ENCODE data around the gene PKD2L1. TPM values are rescaled to one million over a fixed set of nuclear protein-coding genes. Genes with fewer than 3 reads are reported as not detected.

PKD2L1 gene
- total RNA-seq, 1 donor from 2014 or later = not detected

DNA sequence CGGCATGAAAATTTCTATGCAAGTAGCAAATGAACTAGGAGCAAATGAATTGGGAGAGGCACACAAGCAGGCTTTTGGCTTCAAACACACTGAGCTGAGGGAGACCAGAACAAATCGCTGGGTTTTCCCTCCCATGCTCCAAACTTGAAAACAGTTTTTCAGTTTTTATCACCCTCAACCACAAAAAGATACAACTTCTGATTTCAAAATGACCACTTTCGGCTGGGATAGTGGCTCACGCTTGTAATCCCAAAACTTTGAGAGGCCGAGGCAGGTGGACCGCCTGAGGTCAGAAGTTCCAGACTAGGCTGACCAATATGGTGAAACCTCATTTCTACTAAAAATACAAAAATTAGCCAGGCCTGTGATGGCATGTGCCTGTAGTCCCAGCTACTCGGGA is 91.6 kb downstream of the PKD2L1 start:
- Histone ChIP-seq H3K79me2 (ENCODE audit: insufficient read depth, low read length) (no peaks in the 10 kb centered on the region), H3K4me1 (ENCODE audit: insufficient read depth, low read length) (no peaks in the 10 kb centered on the region), H3K4me2 (ENCODE audit: low read length) (no peak overlapping the region), H3K36me3 (ENCODE audit: insufficient read depth, low read length) (peaks cover 28% of the 10 kb centered on the region), H3K4me3 (ENCODE audit: insufficient read depth, low read depth, low read length) (no peak overlapping the region), H2AFZ (ENCODE audit: low read depth, low read length) (no peak overlapping the region), H4K20me1 (ENCODE audit: insufficient read depth, low read length) (no peaks in the 10 kb centered on the region), H3K9me3 (ENCODE audit: insufficient read depth, low read depth, low read length) (no peaks in the 10 kb centered on the region), H3K9ac (ENCODE audit: low read length) (no peak overlapping the region), H3K27ac (ENCODE audit: low read depth, low read length) (no peak overlapping the region), H3K27me3 (ENCODE audit: insufficient read depth, low read length) (no peaks in the 10 kb centered on the region)
- TF ChIP-seq, protein P1, sequence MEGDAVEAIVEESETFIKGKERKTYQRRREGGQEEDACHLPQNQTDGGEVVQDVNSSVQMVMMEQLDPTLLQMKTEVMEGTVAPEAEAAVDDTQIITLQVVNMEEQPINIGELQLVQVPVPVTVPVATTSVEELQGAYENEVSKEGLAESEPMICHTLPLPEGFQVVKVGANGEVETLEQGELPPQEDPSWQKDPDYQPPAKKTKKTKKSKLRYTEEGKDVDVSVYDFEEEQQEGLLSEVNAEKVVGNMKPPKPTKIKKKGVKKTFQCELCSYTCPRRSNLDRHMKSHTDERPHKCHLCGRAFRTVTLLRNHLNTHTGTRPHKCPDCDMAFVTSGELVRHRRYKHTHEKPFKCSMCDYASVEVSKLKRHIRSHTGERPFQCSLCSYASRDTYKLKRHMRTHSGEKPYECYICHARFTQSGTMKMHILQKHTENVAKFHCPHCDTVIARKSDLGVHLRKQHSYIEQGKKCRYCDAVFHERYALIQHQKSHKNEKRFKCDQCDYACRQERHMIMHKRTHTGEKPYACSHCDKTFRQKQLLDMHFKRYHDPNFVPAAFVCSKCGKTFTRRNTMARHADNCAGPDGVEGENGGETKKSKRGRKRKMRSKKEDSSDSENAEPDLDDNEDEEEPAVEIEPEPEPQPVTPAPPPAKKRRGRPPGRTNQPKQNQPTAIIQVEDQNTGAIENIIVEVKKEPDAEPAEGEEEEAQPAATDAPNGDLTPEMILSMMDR (IDR thresholded peaks at IDR 0.05; ENCODE audit: insufficient read depth, low read depth, low read length) = no peak
- no peak for TF ChIP-seq EZH2 (IDR thresholded peaks at IDR 0.05; ENCODE audit: insufficient read depth, low read length)
- Mint-ChIP-seq H3K36me3 (ENCODE audit: low read depth, unreplicated experiment) (peaks cover 6% of the 10 kb centered on the region), H3K9me3 (ENCODE audit: unreplicated experiment) (no peaks in the 10 kb centered on the region), H3K4me3 (ENCODE audit: unreplicated experiment) (no peak overlapping the region), H3K27me3 (ENCODE audit: low read depth, unreplicated experiment) (no peaks in the 10 kb centered on the region), H3K4me1 (ENCODE audit: low read depth, unreplicated experiment) (no peaks in the 10 kb centered on the region), H3K27ac (ENCODE audit: unreplicated experiment) (no peak overlapping the region)
- no peak for FAIRE-seq
- no peak for DNase-seq (ENCODE audit: low read depth)

Other genes with a start within 250 kb of the PKD2L1 start
- gene CPN1, start 248.4 kb downstream of the PKD2L1 start, total RNA-seq = not detected in 2 replicates
- 22.7 and 26.4 TPM in 2 replicates for gene ERLIN1, start 144.2 kb downstream of the PKD2L1 start, total RNA-seq
- 18.6 and 19.0 TPM in 2 replicates for gene CHUK, start 100.6 kb downstream of the PKD2L1 start, total RNA-seq
- gene CWF19L1, start 62.6 kb downstream of the PKD2L1 start, total RNA-seq = 20.5 and 23.2 TPM in 2 replicates
- gene BLOC1S2, start 43.5 kb downstream of the PKD2L1 start, total RNA-seq = 82.0 and 93.9 TPM in 2 replicates
- gene SCD, start 17.0 kb upstream of the PKD2L1 start, total RNA-seq = 324 and 428 TPM in 2 replicates
- gene WNT8B, start 132.8 kb upstream of the PKD2L1 start, total RNA-seq = not detected in 2 replicates
- gene SEC31B, start 189.6 kb upstream of the PKD2L1 start, total RNA-seq = 7.8 TPM in 2 replicates
- gene NDUFB8, start 199.6 kb upstream of the PKD2L1 start, total RNA-seq = 155 TPM in 2 replicates
- gene HIF1AN, start 205.7 kb upstream of the PKD2L1 start, total RNA-seq = 49.4 and 50.1 TPM in 2 replicates

All from astrocyte (in vitro differentiated cells and primary cell).